SK-N-SH (cell line): ENCODE results near the gene GOLM1.

Experiments
- FOSL2 ChIP-seq: IDR thresholded peaks from 2 replicates; pipeline ENCODE4 v1.4.0; 2012; ENCODE audit warnings: low read depth, mild to moderate bottlenecking, moderate library complexity, borderline replicate concordance
- RAD21 ChIP-seq: IDR thresholded peaks from 2 replicates; pipeline ENCODE4 v1.6.1; 2012; ENCODE audit warnings: mild to moderate bottlenecking, low read length
- REST ChIP-seq: IDR thresholded peaks from 2 replicates; pipeline ENCODE4 v1.6.1; 2012; ENCODE audit warnings: mild to moderate bottlenecking, low read depth, low read length, moderate library complexity

- no peak for TF ChIP-seq FOSL2
- no peak for TF ChIP-seq REST
- TF ChIP-seq RAD21, result no peak
Observed at GRCh38 chr9:86079865-86080469, 19.4 kb downstream of the GOLM1 start.
